HepG2 (cell line): ENCODE measurements around the gene BCAP29. TPM values are rescaled to one million over a fixed set of nuclear protein-coding genes. Genes with fewer than 3 reads are reported as not detected.

Experiments used
- CSRNP2 ChIP-seq: sonication (generic); formaldehyde crosslinking; conservative IDR thresholded peaks from 2 replicates; pipeline ENCODE4 v1.8.0; 2022; ENCODE audit warnings: low read depth, missing genetic modification reagents
- E2F2 ChIP-seq: sonication (generic); formaldehyde crosslinking; IDR thresholded peaks from 2 replicates; pipeline ENCODE4 v1.4.0; 2020; ENCODE audit warnings: missing genetic modification reagents, borderline replicate concordance
- FOSL2 ChIP-seq: sonication (generic); formaldehyde crosslinking; IDR thresholded peaks from 2 replicates; pipeline ENCODE4 v1.4.0; 2020; ENCODE audit warnings: missing genetic modification reagents
- GMEB1 ChIP-seq: sonication (generic); formaldehyde crosslinking; IDR thresholded peaks from 2 replicates; pipeline ENCODE4 v1.5.1; 2020; ENCODE audit warnings: missing genetic modification reagents, mild to moderate bottlenecking, borderline replicate concordance
- HNF1A ChIP-seq, 2 experiments: sonication (generic) in 1 of 2; formaldehyde crosslinking in 1 of 2; IDR thresholded peaks; 2 replicates each; pipeline versions ENCODE4 v1.4.0 to v1.6.1; 2016 to 2020; ENCODE audit warnings: borderline replicate concordance in 1 of 2, low read depth in 1 of 2, mild to moderate bottlenecking in 1 of 2, missing genetic modification reagents in 1 of 2
- HNRNPL ChIP-seq: fragments of 200-400 bp; formaldehyde crosslinking; IDR thresholded peaks from 2 replicates; pipeline ENCODE4 v1.6.1; 2017; ENCODE audit warnings: mild to moderate bottlenecking, low read depth, low read length
- MYC ChIP-seq: sonication (generic); formaldehyde crosslinking; IDR thresholded peaks from 2 replicates; pipeline ENCODE4 v1.9.0; 2021; ENCODE audit warnings: missing genetic modification reagents, borderline replicate concordance
- POLR2AphosphoS5 ChIP-seq: IDR thresholded peaks from 2 replicates; pipeline ENCODE4 v1.6.1; 2012; ENCODE audit warnings: low read depth, low read length
- SMARCE1 ChIP-seq: fragments of 450-650 bp; IDR thresholded peaks from 2 replicates; pipeline ENCODE4 v1.6.1; 2017; ENCODE audit warnings: borderline replicate concordance
- TFAP4 ChIP-seq: sonication (generic); IDR thresholded peaks from 2 replicates; pipeline ENCODE4 v1.6.1; 2016; ENCODE audit warnings: low read depth, borderline replicate concordance
- TMF1 ChIP-seq: sonication (generic); formaldehyde crosslinking; IDR thresholded peaks from 2 replicates; pipeline ENCODE4 v1.8.1; 2022; ENCODE audit warnings: low read depth, missing genetic modification reagents
- YEATS4 ChIP-seq: sonication (generic); formaldehyde crosslinking; IDR thresholded peaks from 2 replicates; pipeline ENCODE4 v1.4.0; 2020; ENCODE audit warnings: missing genetic modification reagents, borderline replicate concordance
- ZFP36L2 ChIP-seq: sonication (generic); formaldehyde crosslinking; IDR thresholded peaks from 2 replicates; pipeline ENCODE4 v1.4.0; 2020; ENCODE audit warnings: missing genetic modification reagents
- ZNF263 ChIP-seq: sonication (generic); formaldehyde crosslinking; IDR thresholded peaks from 2 replicates; pipeline ENCODE4 v1.4.0; 2020; ENCODE audit warnings: missing genetic modification reagents
- ZNF354B ChIP-seq: sonication (generic); formaldehyde crosslinking; IDR thresholded peaks from 2 replicates; pipeline ENCODE4 v1.8.0; 2022; ENCODE audit warnings: mild to moderate bottlenecking, missing genetic modification reagents
- ZNF441 ChIP-seq: sonication (generic); formaldehyde crosslinking; IDR thresholded peaks from 2 replicates; pipeline ENCODE4 v1.7.0; 2021; ENCODE audit warnings: missing genetic modification reagents, borderline replicate concordance
- ZNF556 ChIP-seq: sonication (generic); formaldehyde crosslinking; IDR thresholded peaks from 2 replicates; pipeline ENCODE4 v1.4.0; 2020; ENCODE audit warnings: mild to moderate bottlenecking, missing genetic modification reagents, borderline replicate concordance
- polyA plus RNA-seq, 8 experiments: library from polyadenylated mRNA; depleted of rRNA in 3 of 8; stranded (reverse) in 7 of 8; unstranded in 1 of 8; fragments of >200 nt; fragmentation: Illumina TruSeq in 4 of 8; extraction: Trizol in 4 of 8; gene quantifications; 2 replicates each; pipeline versions ENCODE4 v1.2.1 to v1.2.3, GENCODE V29; 2011 to 2016; ENCODE audit warnings: low read depth in 4 of 8, missing spikeins in 1 of 8, mixed read lengths in 1 of 8; ENCODE audit not compliant: insufficient read depth in 1 of 8
- total RNA-seq, 5 experiments: library from RNA; depleted of rRNA; stranded (reverse); fragments of >200 nt; fragmentation: Illumina TruSeq; extraction: Trizol; gene quantifications; 2 replicates each; pipeline ENCODE4 v1.2.3, GENCODE V29; 2016; ENCODE audit warnings: low read depth in 1 of 5

Gene BCAP29
- total and polyA plus RNA-seq, 2 of the 13 experiments (the other 11 are each of a cell fraction or from before 2014, with no cell fraction given) = 15.3 to 35.6 TPM

- TF ChIP-seq CSRNP2 (no peak), YEATS4 (CRISPR knock-in tag) (peak; percentile 57; the same call in 1 of the 2 replicates), MYC (CRISPR knock-in tag) (peak; percentile 12; the same call in 1 of the 2 replicates), HNRNPL (no peak), POLR2AphosphoS5 (peak; percentile 32; the same call in 1 of the 2 replicates), ZNF263 (CRISPR knock-in tag) (0 out of 2 replicates have a peak, but pooled peaks have one; percentile 13), FOSL2 (CRISPR knock-in tag) (no peak; the same call in 1 of the 2 replicates), SMARCE1 (no peak), ZFP36L2 (CRISPR knock-in tag) (no peak), TFAP4 (peak; percentile 16; the same call in 1 of the 2 replicates), TMF1 (CRISPR knock-in tag) (no peak), HNF1A (IDR thresholded peaks at IDR 0.05; ENCODE audit: low read depth) (no peak), HNF1A (CRISPR knock-in tag; IDR thresholded peaks at IDR 0.05; ENCODE audit: borderline replicate concordance) (no peak), ZNF556 (CRISPR knock-in tag) (no peak), GMEB1 (CRISPR knock-in tag) (peak; percentile 74), ZNF441 (CRISPR knock-in tag) (peak; percentile 79; the same call in 1 of the 2 replicates), ZNF354B (no peak), E2F2 (CRISPR knock-in tag) (no peak)
Measured at GRCh38 chr7:107579885-107580715, at the start of gene BCAP29 (continued).
